K562 (cell line): ENCODE measurements around the gene HMGB2. TPM values are rescaled to one million over a fixed set of nuclear protein-coding genes. Genes with fewer than 3 reads are reported as not detected.

Source experiments
- AFF4 ChIP-seq: sonication (generic); formaldehyde crosslinking; IDR thresholded peaks from 2 replicates; pipeline ENCODE4 v1.8.0; 2023; ENCODE audit warnings: mild to moderate bottlenecking, missing genetic modification reagents
- EP300 ChIP-seq: IDR thresholded peaks from 2 replicates; pipeline ENCODE4 v1.6.1; 2012; ENCODE audit warnings: low read length, improper control_type of control experiment
- HEY1 ChIP-seq: fragments of 250-450 bp; sonication (Bioruptor Pico); IDR thresholded peaks from 2 replicates; pipeline ENCODE4 v1.5.0; 2020; ENCODE audit warnings: mild to moderate bottlenecking, moderate library complexity, borderline replicate concordance
- MAZ ChIP-seq, 2 experiments: fragments of 450-650 bp in 1 of 2; sonication (generic) in 1 of 2; formaldehyde crosslinking; IDR thresholded peaks in 1 of 2; conservative IDR thresholded peaks in 1 of 2; 2 replicates each; pipeline versions ENCODE4 v1.4.0 to v1.5.0; 2020; ENCODE audit warnings: mild to moderate bottlenecking in 1 of 2, missing genetic modification reagents in 1 of 2
- NRF1 ChIP-seq, 2 experiments: fragments of 450-650 bp; IDR thresholded peaks in 1 of 2; conservative IDR thresholded peaks in 1 of 2; 2 replicates each; pipeline ENCODE4 v1.6.1; 2014; ENCODE audit warnings: mild to moderate bottlenecking in 2 of 2
- RNF2 ChIP-seq: sonication (generic); IDR thresholded peaks from 2 replicates; pipeline ENCODE4 v1.6.1; 2016
- ZNF668 ChIP-seq: fragments of 250-450 bp; sonication (Bioruptor Pico); IDR thresholded peaks from 2 replicates; pipeline ENCODE4 v1.8.0; 2022; ENCODE audit warnings: mild to moderate bottlenecking, inconsistent platforms
- polyA plus RNA-seq, 8 experiments: library from polyadenylated mRNA; depleted of rRNA in 4 of 8; stranded (reverse) in 5 of 8; unstranded in 3 of 8; fragments of >200 nt; fragmentation: Nextera tagmentation in 2 of 8; fragmentation: Illumina TruSeq in 1 of 8; extraction: Ambion mirVana in 2 of 8; extraction: Trizol in 1 of 8; gene quantifications; 2 replicates each; pipeline versions ENCODE4 v1.2.1 to v1.2.3, GENCODE V29; 2011 to 2014; ENCODE audit warnings: inconsistent platforms in 1 of 8, missing spikeins in 1 of 8
- total RNA-seq, 7 experiments: library from RNA; depleted of rRNA in 6 of 7; stranded (reverse); fragments of >200 nt in 6 of 7; fragmentation: Illumina TruSeq in 2 of 7; extraction: Trizol in 2 of 7; gene quantifications; 2 replicates each; pipeline versions ENCODE4 v1.2.1 to v1.2.3, GENCODE V29; 2011 to 2021; ENCODE audit warnings: low replicate concordance in 1 of 7
- TF ChIP-seq, protein P1 (sequence below): fragments of 450-650 bp; IDR thresholded peaks from 2 replicates; pipeline ENCODE4 v1.6.1; 2016; ENCODE audit warnings: antibody characterized with exemption
- TF ChIP-seq, protein P2 (sequence below), 2 experiments: fragments of 450-650 bp; IDR thresholded peaks; 2 replicates each; pipeline ENCODE4 v1.6.1; 2018; ENCODE audit warnings: mild to moderate bottlenecking in 2 of 2, low read depth in 1 of 2; ENCODE audit not compliant: partially characterized antibody in 2 of 2
- TF ChIP-seq, protein P3 (sequence below): fragments of 450-650 bp; conservative IDR thresholded peaks from 2 replicates; pipeline ENCODE4 v1.6.1; 2016; ENCODE audit warnings: missing genetic modification characterization, low read depth, mild to moderate bottlenecking, missing compliant biosample characterization, moderate library complexity

HMGB2 gene
- total and polyA plus RNA-seq, 9 of the 15 experiments (the other 6 are each of a cell fraction or from before 2014, with no cell fraction given) = 309 to 822 (median 626) TPM

GRCh38 chr4:173371292-173372192, 37.4 kb upstream of the HMGB2 start (continued):
- TF ChIP-seq AFF4 (peak; percentile 51; the same call in 1 of the 2 replicates), HEY1 (CRISPR knock-in tag) (no peak), ZNF668 (CRISPR knock-in tag) (no peak), NRF1 (conservative IDR thresholded peaks at IDR 0.05 in 1 of 2, IDR thresholded peaks at IDR 0.05 in 1 of 2) (peak; percentile 49 to 50; a peak in 3 of 4 replicates), RNF2 (no peak), MAZ (CRISPR knock-in tag; conservative IDR thresholded peaks at IDR 0.05 in 1 of 2, IDR thresholded peaks at IDR 0.05 in 1 of 2) (peak in 1 of 2 experiments; percentile 39; a peak in 1 of 4 replicates), EP300 (peak; percentile 14; the same call in 1 of the 2 replicates)
- TF ChIP-seq, protein P1, sequence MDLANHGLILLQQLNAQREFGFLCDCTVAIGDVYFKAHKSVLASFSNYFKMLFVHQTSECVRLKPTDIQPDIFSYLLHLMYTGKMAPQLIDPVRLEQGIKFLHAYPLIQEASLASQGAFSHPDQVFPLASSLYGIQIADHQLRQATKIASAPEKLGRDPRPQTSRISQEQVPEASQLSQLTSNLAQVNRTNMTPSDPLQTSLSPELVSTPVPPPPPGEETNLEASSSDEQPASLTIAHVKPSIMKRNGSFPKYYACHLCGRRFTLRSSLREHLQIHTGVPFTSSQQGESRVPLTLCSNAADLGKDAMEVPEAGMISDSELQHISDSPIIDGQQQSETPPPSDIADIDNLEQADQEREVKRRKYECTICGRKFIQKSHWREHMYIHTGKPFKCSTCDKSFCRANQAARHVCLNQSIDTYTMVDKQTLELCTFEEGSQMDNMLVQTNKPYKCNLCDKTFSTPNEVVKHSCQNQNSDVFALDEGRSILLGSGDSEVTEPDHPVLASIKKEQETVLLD = no peak
- TF ChIP-seq, protein P2, sequence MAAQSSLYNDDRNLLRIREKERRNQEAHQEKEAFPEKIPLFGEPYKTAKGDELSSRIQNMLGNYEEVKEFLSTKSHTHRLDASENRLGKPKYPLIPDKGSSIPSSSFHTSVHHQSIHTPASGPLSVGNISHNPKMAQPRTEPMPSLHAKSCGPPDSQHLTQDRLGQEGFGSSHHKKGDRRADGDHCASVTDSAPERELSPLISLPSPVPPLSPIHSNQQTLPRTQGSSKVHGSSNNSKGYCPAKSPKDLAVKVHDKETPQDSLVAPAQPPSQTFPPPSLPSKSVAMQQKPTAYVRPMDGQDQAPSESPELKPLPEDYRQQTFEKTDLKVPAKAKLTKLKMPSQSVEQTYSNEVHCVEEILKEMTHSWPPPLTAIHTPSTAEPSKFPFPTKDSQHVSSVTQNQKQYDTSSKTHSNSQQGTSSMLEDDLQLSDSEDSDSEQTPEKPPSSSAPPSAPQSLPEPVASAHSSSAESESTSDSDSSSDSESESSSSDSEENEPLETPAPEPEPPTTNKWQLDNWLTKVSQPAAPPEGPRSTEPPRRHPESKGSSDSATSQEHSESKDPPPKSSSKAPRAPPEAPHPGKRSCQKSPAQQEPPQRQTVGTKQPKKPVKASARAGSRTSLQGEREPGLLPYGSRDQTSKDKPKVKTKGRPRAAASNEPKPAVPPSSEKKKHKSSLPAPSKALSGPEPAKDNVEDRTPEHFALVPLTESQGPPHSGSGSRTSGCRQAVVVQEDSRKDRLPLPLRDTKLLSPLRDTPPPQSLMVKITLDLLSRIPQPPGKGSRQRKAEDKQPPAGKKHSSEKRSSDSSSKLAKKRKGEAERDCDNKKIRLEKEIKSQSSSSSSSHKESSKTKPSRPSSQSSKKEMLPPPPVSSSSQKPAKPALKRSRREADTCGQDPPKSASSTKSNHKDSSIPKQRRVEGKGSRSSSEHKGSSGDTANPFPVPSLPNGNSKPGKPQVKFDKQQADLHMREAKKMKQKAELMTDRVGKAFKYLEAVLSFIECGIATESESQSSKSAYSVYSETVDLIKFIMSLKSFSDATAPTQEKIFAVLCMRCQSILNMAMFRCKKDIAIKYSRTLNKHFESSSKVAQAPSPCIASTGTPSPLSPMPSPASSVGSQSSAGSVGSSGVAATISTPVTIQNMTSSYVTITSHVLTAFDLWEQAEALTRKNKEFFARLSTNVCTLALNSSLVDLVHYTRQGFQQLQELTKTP (IDR thresholded peaks at IDR 0.05; ENCODE audit: low read depth in 1 of 2, partially characterized antibody in 2 of 2) = peak in 1 of 2 experiments; percentile 28
- TF ChIP-seq, protein P3, sequence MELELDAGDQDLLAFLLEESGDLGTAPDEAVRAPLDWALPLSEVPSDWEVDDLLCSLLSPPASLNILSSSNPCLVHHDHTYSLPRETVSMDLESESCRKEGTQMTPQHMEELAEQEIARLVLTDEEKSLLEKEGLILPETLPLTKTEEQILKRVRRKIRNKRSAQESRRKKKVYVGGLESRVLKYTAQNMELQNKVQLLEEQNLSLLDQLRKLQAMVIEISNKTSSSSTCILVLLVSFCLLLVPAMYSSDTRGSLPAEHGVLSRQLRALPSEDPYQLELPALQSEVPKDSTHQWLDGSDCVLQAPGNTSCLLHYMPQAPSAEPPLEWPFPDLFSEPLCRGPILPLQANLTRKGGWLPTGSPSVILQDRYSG (tag) = no peak
